Pons (tissue), 1 donor: Measurements from ENCODE around the gene MACROD2.

Source experiments
- DNase-seq: peaks from one replicate; pipeline ENCODE4 v3.0.0-alpha.2; 2016; ENCODE audit warnings: low spot score

Gene MACROD2

DNA sequence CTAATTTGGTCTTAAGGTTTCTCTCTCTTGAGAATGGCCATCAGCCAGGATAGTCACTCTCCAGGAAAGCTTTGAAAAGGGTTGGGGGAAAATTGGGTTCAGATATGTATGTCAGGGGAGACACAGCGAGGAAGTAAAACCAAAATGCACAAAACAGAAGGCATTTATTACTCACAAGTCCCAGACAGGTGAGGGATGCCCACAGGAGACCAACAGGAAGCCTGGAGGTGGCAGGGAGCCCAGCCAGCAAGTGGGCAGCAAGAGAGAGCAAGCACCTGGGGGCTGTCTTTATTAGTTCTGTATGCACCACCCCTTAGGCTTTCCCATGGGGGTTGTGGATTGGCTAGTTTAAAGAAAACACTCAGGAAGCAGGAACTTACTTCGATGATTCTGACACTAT is 1870.2 kb downstream of the MACROD2 start:
- DNase-seq = no peak

DNA sequence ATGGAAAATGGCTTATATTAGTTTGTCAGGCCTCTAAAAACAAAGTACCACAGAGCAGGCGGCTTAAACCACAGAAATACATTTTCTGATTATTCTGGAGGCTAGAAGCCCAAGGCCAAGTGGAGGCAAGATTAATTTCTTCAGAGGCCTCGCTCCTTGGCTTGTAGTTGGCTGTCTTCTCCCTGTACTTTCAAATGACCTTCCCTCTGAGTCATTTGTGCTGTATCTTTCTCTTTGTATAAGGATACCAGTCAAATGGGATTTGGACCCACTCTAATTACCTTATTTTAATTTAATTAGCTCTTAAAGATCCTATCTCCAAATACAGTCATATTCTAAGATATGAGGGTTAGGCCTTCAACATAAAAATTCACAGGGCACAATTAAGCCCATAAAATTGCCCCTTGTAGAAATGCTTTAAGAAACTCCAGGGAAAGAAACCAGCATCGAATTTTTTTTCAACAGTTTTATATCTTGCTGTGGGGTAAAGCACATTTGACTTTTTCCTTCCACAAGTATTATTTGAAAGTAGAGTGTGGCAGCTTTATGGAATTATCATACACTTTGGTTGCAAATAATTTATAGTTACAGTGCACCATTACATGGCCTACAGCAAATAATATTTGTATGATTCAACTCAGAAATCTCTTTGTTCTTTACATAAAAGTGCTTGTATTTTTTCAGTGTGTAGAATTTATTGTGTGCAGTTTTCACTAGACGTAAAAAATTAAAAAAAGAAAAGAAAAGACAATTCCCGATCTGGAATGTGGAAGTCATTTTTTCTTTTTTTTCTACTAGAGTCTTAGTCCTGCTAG is 1871.8 kb downstream of the MACROD2 start:
- no peak for DNase-seq

DNA sequence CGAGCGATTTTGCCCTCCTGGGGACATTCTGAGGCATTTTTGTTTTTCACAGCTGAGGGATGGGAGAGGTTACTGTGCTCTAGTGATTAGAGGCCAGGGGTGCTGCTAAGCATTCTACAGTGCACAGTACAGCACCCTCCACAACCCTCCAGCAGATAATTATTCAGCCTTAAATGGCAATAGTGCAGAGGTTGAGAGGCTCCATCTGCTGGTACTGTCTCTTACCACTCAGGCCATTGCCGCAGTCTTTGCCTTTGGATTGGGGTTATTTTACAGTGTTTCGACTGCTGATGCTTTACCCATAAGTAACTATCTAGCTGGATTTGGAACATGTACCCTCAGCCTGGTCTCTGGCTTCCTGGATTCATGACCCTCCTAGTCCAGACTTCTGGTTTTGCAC is 1872.6 kb downstream of the MACROD2 start:
- no peak for DNase-seq

DNA sequence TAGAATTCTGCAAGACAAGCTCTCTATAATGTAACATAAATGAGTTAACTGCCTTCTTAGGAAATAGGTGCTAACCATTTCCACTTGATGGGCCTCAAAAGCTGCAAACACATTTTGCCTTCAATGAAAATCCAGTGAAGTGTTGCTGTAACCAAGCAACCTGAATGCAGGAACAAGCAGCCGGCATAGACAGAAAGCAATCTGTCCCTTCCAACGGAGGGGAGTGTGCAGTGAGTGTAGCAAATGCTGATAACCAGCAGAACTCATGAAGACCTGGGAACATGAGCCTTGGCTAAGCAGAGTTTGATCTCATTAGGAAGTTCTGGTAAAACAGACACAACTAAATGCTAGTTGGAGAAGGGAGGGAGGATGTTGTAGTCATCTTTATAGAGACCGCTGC is 1880.1 kb downstream of the MACROD2 start:
- DNase-seq = no peak

- no peak for DNase-seq
Measured at GRCh38 chr20:15882553-15882952, 1887.2 kb downstream of the MACROD2 start.

GRCh38 chr20:15886250-15886649 is 1890.9 kb downstream of the MACROD2 start:
- DNase-seq = no peak

- no peak for DNase-seq
Measured at GRCh38 chr20:15887387-15887786, 1892.1 kb downstream of the MACROD2 start.

GRCh38 chr20:15889061-15889460 is 1893.7 kb downstream of the MACROD2 start:
- DNase-seq = no peak

GRCh38 chr20:15889514-15890256 is 1894.4 kb downstream of the MACROD2 start:
- no peak for DNase-seq

DNA sequence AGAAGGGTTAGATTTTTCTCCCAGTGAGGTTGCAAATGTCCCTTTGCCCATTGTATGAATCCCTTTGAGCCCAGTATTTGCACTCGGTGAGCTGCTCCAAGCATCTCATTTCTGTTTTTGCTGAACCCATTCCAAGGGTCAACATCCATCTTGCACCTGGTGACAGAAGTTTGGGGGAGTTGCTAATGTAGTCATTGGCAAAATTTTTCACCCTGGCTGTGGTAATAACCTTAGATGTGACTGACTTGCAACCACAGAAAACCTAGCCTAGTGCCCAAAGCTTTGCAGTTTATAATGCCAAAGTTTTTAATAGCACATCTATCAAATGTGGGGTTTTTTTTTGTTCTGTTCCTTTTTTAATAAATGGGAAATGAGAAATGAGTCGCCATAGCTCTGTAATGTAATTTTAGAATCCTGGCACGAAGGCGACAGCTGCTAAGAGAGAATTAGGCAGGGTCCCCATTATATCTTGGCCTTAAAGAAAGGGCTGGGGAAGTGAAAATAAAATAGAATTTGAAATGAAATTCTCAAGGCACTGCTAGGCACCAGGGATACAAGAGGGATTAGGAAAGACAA is 1895.2 kb downstream of the MACROD2 start:
- no peak for DNase-seq

GRCh38 chr20:15895126-15895525 is 1899.8 kb downstream of the MACROD2 start:
- DNase-seq = no peak

DNA sequence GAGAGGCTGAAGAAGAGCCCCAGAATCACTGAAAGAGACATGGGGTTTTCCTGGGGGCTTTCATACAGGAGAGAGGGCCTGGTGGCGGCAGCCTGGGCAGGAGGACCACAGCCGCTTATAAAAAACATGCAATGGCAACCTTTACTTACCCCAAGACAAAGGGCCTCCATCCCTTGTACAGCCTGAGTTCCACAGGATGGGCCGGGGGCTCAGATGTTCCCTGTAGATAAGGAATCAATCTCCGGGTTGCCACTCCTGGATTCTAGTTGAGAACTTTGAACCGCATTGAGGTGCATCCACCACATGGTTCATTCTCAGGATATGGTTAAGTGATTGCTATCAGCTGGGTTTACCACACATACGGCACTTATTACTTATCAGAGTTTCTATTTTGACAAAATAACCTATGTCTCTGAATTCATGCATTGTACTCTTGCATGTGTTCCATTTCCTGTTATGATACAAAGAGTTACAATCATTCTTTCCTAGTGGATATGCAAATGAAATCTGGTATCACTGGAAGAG is 1900.3 kb downstream of the MACROD2 start:
- DNase-seq = no peak

DNA sequence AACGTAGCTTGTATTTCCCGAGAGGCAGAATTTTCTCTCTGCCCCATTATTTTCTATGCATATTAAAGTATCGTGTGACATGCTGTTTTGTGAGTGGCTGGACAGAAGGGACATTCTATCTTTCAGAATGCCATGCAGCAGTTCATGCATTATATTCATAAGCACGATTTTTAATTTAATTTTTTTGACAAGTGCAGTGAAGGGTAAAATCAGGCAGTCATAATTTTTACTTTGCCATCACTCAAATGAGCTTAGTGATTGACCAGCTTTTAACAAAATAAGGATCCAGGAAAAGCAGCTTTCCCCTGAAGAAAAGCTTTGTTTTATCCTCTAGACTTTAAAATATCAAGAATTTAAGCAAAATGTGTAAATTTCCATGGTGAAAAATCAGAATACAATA is 1904.7 kb downstream of the MACROD2 start:
- DNase-seq = no peak

- no peak for DNase-seq
Measured at GRCh38 chr20:15900443-15900842, 1905.1 kb downstream of the MACROD2 start.

DNA sequence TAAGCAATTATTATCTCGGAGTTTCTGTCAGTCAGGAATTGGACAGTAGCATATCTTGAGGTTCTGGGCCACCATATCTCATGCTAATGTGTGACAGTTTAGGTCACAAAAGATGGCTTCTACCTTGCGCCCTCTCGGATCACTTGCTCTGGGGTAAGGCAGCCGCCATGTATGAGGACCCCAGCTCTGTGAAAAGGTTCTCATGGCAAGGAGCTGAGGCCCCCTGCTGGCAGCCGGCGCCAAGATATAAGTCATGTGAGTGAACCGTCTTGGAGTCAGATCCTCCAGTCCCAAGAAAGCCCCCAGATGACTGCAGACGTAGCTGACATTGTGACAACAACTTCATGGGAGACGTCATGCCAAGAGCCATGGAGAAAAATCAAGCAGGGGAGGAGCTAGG is 1907.2 kb downstream of the MACROD2 start:
- DNase-seq = no peak

- no peak for DNase-seq
Measured at GRCh38 chr20:15905661-15906060, 1910.3 kb downstream of the MACROD2 start.

GRCh38 chr20:15909995-15910394 is 1914.7 kb downstream of the MACROD2 start:
- no peak for DNase-seq

- no peak for DNase-seq
Measured at GRCh38 chr20:15911581-15911980, 1916.3 kb downstream of the MACROD2 start.

DNA sequence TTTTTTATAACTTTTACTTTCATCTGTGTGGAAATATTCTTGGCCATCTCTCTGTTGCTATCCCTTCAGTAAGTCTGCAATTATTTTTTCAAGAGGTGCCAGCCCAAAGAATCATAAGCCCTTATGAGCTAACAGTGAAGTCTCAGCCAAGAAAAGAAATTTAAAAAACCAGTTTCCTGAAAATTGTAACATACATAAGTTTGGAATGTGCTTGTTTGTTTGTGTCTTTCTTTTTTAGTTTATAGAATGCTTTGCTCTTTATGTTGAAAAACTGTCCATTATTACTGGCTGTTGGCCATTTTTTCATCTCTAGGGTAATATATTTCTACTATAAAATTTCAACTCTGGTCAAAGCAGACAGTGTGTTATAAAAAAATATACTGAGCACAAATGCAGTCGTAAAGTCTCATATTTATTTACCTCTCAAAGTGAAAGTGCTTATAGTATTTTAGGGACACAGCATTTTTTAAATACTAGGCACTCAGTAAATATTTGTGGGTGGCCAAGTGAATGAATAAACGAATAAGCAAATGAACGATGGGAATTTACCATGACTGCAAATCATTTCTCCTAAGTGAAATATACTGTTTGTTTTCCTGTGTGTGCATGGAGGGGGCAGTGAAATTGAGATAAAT is 1918.2 kb downstream of the MACROD2 start:
- DNase-seq = no peak

DNA sequence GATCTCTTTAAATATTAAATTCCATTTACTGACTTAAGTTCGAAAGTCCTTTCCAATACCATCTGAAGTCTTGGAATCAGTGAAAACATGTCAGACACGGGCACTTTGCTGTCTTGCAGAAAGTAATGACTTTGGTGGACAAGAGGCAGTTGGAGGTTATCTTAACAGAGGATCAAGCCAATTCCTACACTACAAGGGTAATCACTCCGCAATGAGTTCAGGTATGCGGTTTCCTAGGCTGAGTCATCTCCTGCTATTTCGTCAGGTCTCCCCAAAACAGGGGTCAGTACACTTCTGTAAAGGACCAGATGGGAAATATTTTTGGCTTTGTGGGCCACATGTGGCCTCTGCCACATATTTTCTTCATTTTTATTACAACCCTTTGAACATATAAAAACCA is 1921.3 kb downstream of the MACROD2 start:
- DNase-seq = no peak

DNA sequence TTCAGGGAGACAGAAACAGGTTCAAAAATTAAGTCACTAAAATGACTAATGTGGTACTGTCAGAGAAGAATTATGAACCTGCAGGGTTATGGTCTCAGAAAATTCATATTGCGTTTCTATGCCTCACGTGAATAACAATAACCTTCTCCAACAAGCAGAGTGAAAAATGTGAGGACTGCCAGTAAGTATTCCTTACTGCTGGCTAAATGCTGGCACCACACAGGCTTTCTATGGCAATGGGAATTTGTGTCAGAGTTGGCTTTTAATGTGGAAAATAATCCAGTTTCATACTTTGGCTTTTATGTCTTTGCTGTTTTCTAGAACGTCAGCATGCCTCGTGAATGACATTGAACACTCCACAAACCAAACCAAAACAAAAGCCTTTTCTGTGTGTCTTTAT is 1922.0 kb downstream of the MACROD2 start:
- DNase-seq = no peak

DNA sequence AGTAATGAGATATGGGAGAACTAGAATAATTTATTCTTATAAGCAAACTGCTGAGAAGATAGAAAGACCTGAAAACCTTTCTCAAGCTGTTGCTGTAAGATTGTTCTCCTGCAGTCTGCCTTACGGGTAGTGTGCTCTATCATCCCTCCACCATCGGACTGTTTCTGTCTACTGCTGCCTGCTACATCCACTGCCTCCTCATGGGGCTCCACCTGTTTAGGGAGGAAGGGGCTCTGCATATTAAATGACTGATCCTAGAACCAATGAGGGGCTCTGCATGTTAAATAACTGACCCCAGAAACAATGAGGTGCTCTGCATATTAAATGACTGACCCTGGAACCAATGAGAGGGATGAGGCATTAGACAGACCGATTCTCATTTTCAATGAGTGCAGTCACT is 1923.3 kb downstream of the MACROD2 start:
- no peak for DNase-seq
